Liver (tissue), 9 donors: ENCODE measurements around the gene PPM1L. TPM values are rescaled to one million over a fixed set of nuclear protein-coding genes. Genes with fewer than 3 reads are reported as not detected.

Experiments
- DNase-seq: peaks from one replicate; pipeline ENCODE4 v3.0.0-alpha.2; 2017; ENCODE audit warnings: low spot score
- H3K27ac ChIP-seq, 2 donors: one replicate each; pipeline ENCODE4 v1.7.0; 2013; ENCODE audit warnings: inconsistent platforms in 2 of 2, low read length in 2 of 2, control low read depth in 1 of 2, low read depth in 1 of 2, mild to moderate bottlenecking in 1 of 2
- H3K27me3 ChIP-seq, 4 donors: one replicate each; pipeline versions ENCODE4 v1.6.1 to v1.7.0; 2013; ENCODE audit warnings: low read length in 3 of 4, inconsistent platforms in 1 of 4, mild to moderate bottlenecking in 1 of 4, moderate library complexity in 1 of 4; ENCODE audit not compliant: control insufficient read depth in 4 of 4, insufficient read depth in 4 of 4
- H3K36me3 ChIP-seq, 4 donors: one replicate each; pipeline versions ENCODE4 v1.6.1 to v1.7.0; 2013; ENCODE audit warnings: low read length in 3 of 4, mild to moderate bottlenecking in 3 of 4, low read depth in 1 of 4, moderate library complexity in 1 of 4; ENCODE audit not compliant: control insufficient read depth in 4 of 4, insufficient read depth in 3 of 4
- H3K4me1 ChIP-seq, 4 donors: one replicate each; pipeline versions ENCODE4 v1.6.1 to v1.7.0; 2013; ENCODE audit warnings: low read length in 3 of 4, mild to moderate bottlenecking in 3 of 4, moderate library complexity in 1 of 4; ENCODE audit not compliant: control insufficient read depth in 4 of 4, insufficient read depth in 4 of 4
- H3K4me3 ChIP-seq, 3 donors: one replicate each; pipeline versions ENCODE4 v1.6.1 to v1.7.0; 2013; ENCODE audit warnings: low read length in 3 of 3, control low read depth in 1 of 3, low read depth in 1 of 3, mild to moderate bottlenecking in 1 of 3
- H3K9ac ChIP-seq, 2 donors: one replicate each; pipeline ENCODE4 v1.7.0; 2013; ENCODE audit warnings: low read length in 2 of 2, mild to moderate bottlenecking in 2 of 2, moderate library complexity in 2 of 2, control low read depth in 1 of 2, low read depth in 1 of 2
- H3K9me3 ChIP-seq, 4 donors: one replicate each; pipeline versions ENCODE4 v1.6.1 to v1.7.0; 2013; ENCODE audit warnings: low read length in 3 of 4; ENCODE audit not compliant: control insufficient read depth in 4 of 4
- ATF3 ChIP-seq: IDR thresholded peaks from 2 replicates; pipeline ENCODE4 v1.6.1; 2016; ENCODE audit warnings: antibody characterized with exemption
- CTCF ChIP-seq: fragments of 150-350 bp; IDR thresholded peaks from 2 replicates; pipeline ENCODE4 v1.5.1; 2017; ENCODE audit warnings: improper control_type of control experiment, low read depth, low read length; ENCODE audit not compliant: missing input control
- EGR1 ChIP-seq, 2 donors: IDR thresholded peaks; 2 replicates each; pipeline ENCODE4 v1.6.1; 2016 to 2018; ENCODE audit warnings: antibody characterized with exemption in 2 of 2, low read depth in 2 of 2
- FOXA1 ChIP-seq: IDR thresholded peaks from 2 replicates; pipeline ENCODE4 v1.6.1; 2016; ENCODE audit warnings: antibody characterized with exemption
- FOXA2 ChIP-seq: IDR thresholded peaks from 2 replicates; pipeline ENCODE4 v1.6.1; 2016; ENCODE audit warnings: antibody characterized with exemption
- GABPA ChIP-seq, 2 donors: IDR thresholded peaks in 1 of 2; conservative IDR thresholded peaks in 1 of 2; 2 replicates each; pipeline ENCODE4 v1.6.1; 2016; ENCODE audit warnings: antibody characterized with exemption in 2 of 2, mild to moderate bottlenecking in 1 of 2, moderate library complexity in 1 of 2
- HNF4A ChIP-seq, 2 donors: conservative IDR thresholded peaks; 2 replicates each; pipeline ENCODE4 v1.6.1; 2016; ENCODE audit warnings: antibody characterized with exemption in 2 of 2, mild to moderate bottlenecking in 2 of 2
- HNF4G ChIP-seq: IDR thresholded peaks from 2 replicates; pipeline ENCODE4 v1.6.1; 2016; ENCODE audit warnings: antibody characterized with exemption
- JUND ChIP-seq, 2 donors: IDR thresholded peaks; 2 replicates each; pipeline ENCODE4 v1.6.1; 2016; ENCODE audit warnings: antibody characterized with exemption in 2 of 2
- MAX ChIP-seq: IDR thresholded peaks from 2 replicates; pipeline ENCODE4 v1.6.1; 2016; ENCODE audit warnings: antibody characterized with exemption
- NR2F2 ChIP-seq: IDR thresholded peaks from 2 replicates; pipeline ENCODE4 v1.6.1; 2016; ENCODE audit warnings: antibody characterized with exemption
- RAD21 ChIP-seq, 2 donors: IDR thresholded peaks; 2 replicates each; pipeline ENCODE4 v1.6.1; 2016; ENCODE audit warnings: antibody characterized with exemption in 2 of 2, mild to moderate bottlenecking in 2 of 2
- REST ChIP-seq: IDR thresholded peaks from 2 replicates; pipeline ENCODE4 v1.6.1; 2016; ENCODE audit warnings: antibody characterized with exemption, mild to moderate bottlenecking
- RXRA ChIP-seq, 2 donors: IDR thresholded peaks; 2 replicates each; pipeline ENCODE4 v1.6.1; 2017 to 2018; ENCODE audit warnings: antibody characterized with exemption in 2 of 2, mild to moderate bottlenecking in 1 of 2
- SP1 ChIP-seq: IDR thresholded peaks from 2 replicates; pipeline ENCODE4 v1.6.1; 2018; ENCODE audit warnings: antibody characterized with exemption, mild to moderate bottlenecking
- TAF1 ChIP-seq: conservative IDR thresholded peaks from 2 replicates; pipeline ENCODE4 v1.6.1; 2016; ENCODE audit warnings: antibody characterized with exemption, mild to moderate bottlenecking
- YY1 ChIP-seq: IDR thresholded peaks from 2 replicates; pipeline ENCODE4 v1.6.1; 2016; ENCODE audit warnings: antibody characterized with exemption, mild to moderate bottlenecking
- ZBTB33 ChIP-seq: IDR thresholded peaks from 2 replicates; pipeline ENCODE4 v1.6.1; 2016; ENCODE audit warnings: antibody characterized with exemption
- WGBS: extraction: QIAGEN DNeasy Blood & Tissue Kit; methylation state at CpG from one replicate; pipeline ENCODE4 v1.1.7; 2013; 5-methylcytosine and 5-hydroxymethylcytosine counted together
- polyA plus RNA-seq, 2 donors: library from polyadenylated mRNA; stranded (reverse) in 1 of 2; unstranded in 1 of 2; fragments of 200-250 nt in 1 of 2; fragments of >200 nt in 1 of 2; fragmentation: Nextera tagmentation in 1 of 2; extraction: Ambion mirVana in 1 of 2; gene quantifications; one replicate each; pipeline versions ENCODE4 v1.2.1 to v1.2.3, GENCODE V29; 2013 to 2015
- total RNA-seq, 2 donors: library from RNA; depleted of rRNA; stranded (reverse); fragments of >200 nt; gene quantifications; one replicate each; pipeline ENCODE4 v1.2.3, GENCODE V29; 2014
- donor health status: healthy.
- donor health status: healthy.
- donor health status: healthy.
- donor health status: healthy.
- donor health status: healthy.

Gene PPM1L
- total and polyA plus RNA-seq, 4 donors, result 1.6 to 8.5 (median 4.8) TPM

- Histone ChIP-seq H3K9me3 (no peaks in the 10 kb centered on the region), H3K9ac (no peak overlapping the region), H3K27ac (no peak overlapping the region), H3K27me3 (no peaks in the 10 kb centered on the region), H3K36me3 (no peaks in the 10 kb centered on the region), H3K4me3 (no peak overlapping the region), H3K4me1 (no peaks in the 10 kb centered on the region)
- TF ChIP-seq HNF4A (conservative IDR thresholded peaks at IDR 0.05) (no peak), EGR1 (IDR thresholded peaks at IDR 0.05; ENCODE audit: low read depth in 2 of 2) (no peak), JUND (IDR thresholded peaks at IDR 0.05) (no peak), SP1 (no peak), ATF3 (no peak), NR2F2 (no peak), FOXA1 (no peak), GABPA (IDR thresholded peaks at IDR 0.05 in 1 of 2, conservative IDR thresholded peaks at IDR 0.05 in 1 of 2) (no peak), YY1 (no peak)
- DNase-seq, result no peak
- WGBS, result 80% methylated on average over 2 of the region's 2 CpGs
Measured at GRCh38 chr3:160722331-160722730, 33.7 kb upstream of the PPM1L start.

- Histone ChIP-seq H3K27me3 (no peaks in the 10 kb centered on the region), H3K4me1 (no peaks in the 10 kb centered on the region), H3K9ac (no peak overlapping the region), H3K27ac (no peak overlapping the region), H3K9me3 (no peaks in the 10 kb centered on the region), H3K4me3 (no peak overlapping the region), H3K36me3 (no peaks in the 10 kb centered on the region)
- DNase-seq, result no peak
- TF ChIP-seq YY1 (no peak), CTCF (no peak), GABPA (IDR thresholded peaks at IDR 0.05 in 1 of 2, conservative IDR thresholded peaks at IDR 0.05 in 1 of 2) (no peak), ATF3 (no peak), MAX (no peak), TAF1 (no peak), RAD21 (IDR thresholded peaks at IDR 0.05) (no peak), REST (no peak), ZBTB33 (no peak), EGR1 (IDR thresholded peaks at IDR 0.05; ENCODE audit: low read depth in 2 of 2) (no peak), NR2F2 (no peak), HNF4G (no peak), FOXA2 (no peak), RXRA (IDR thresholded peaks at IDR 0.05) (no peak), HNF4A (conservative IDR thresholded peaks at IDR 0.05) (no peak), FOXA1 (no peak), JUND (IDR thresholded peaks at IDR 0.05) (no peak)
- WGBS, result 83% methylated on average over 2 of the region's 2 CpGs
Measured at GRCh38 chr3:160725338-160725737, 30.7 kb upstream of the PPM1L start.
